Measurements from ENCODE around the gene PLEKHJ1. TPM values are rescaled to one million over a fixed set of nuclear protein-coding genes. Genes with fewer than 3 reads are reported as not detected.
A peak's percentile ranks its signal among the peaks of the same experiment; 100 is the strongest.

The PLEKHJ1 gene
- total and polyA plus RNA-seq, 2 of the 13 experiments (the other 11 are each of a cell fraction or from before 2014, with no cell fraction given): 70.5 to 130 TPM

DNA sequence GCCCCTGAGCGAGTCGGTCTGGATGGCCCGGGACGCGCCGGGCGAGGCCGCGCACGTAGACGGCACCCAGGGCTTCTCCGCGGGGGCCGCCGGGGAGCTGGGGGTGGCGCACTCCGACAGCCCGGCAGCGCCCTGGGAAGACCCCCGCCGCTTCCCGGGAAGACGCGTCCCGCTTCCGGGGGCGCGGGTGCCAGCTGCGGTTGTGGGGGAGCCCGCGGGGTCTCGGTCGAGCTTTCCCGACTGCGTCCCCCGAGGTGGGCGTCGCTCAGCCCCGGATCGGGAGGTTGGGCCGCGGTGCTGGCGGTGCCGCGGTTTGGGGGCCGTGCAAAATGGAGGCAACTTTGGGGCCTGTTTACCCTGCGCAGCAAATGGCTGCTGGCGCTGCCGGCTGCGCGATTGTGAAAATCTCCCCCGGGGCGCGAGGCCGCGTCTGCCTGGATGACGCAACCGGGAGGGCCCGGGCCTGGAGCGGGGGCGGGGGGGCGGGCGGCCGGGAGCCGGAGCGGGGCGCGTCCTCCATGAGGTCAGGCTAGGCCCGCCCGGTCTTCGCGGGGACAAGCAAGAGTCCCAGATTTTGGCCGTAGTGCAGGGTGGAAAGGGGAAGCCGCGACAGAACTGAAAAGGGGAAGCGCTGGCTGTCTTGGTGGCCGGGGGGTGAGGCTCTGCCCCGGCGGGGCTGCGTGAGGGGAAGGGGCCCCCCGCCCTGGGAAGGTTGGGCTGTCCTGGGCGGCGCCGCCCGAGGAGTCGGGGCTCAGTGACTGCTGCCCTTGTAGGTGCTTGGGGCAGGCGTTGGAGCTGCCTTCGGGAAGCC lies 34.5 kb upstream of the PLEKHJ1 start (continued):
- TF ChIP-seq ATF7-NPFF (CRISPR knock-in tag; IDR thresholded peaks at IDR 0.05; ENCODE audit: low read depth) (peak; percentile 58; the same call in 1 of the 2 replicates), FOXA1 (IDR thresholded peaks at IDR 0.05) (no peak), FOXA1 (CRISPR knock-in tag; IDR thresholded peaks at IDR 0.05) (peak; percentile 70), ZNF768 (CRISPR knock-in tag; IDR thresholded peaks at IDR 0.05) (0 out of 2 replicates have a peak, but pooled peaks have one; percentile 8), ZNF101 (CRISPR knock-in tag; IDR thresholded peaks at IDR 0.05; ENCODE audit: borderline replicate concordance, low read depth) (no peak), EP300 (IDR thresholded peaks at IDR 0.05; ENCODE audit: low read depth in 2 of 2, low read length in 2 of 2) (peak in 1 of 2 experiments; percentile 7; a peak in 1 of 4 replicates), EP300 (CRISPR knock-in tag; IDR thresholded peaks at IDR 0.05; ENCODE audit: borderline replicate concordance) (no peak), NFRKB (IDR thresholded peaks at IDR 0.05) (no peak), KDM5B (CRISPR knock-in tag; IDR thresholded peaks at IDR 0.05; ENCODE audit: borderline replicate concordance) (0 out of 2 replicates have a peak, but pooled peaks have one; percentile 10), HNF4A (CRISPR knock-in tag; IDR thresholded peaks at IDR 0.05) (no peak), MED13 (CRISPR knock-in tag; IDR thresholded peaks at IDR 0.05) (0 out of 2 replicates have a peak, but pooled peaks have one; percentile 27), GTF2F1 (IDR thresholded peaks at IDR 0.05; ENCODE audit: low read length) (no peak)
- TF ChIP-seq, protein P1, sequence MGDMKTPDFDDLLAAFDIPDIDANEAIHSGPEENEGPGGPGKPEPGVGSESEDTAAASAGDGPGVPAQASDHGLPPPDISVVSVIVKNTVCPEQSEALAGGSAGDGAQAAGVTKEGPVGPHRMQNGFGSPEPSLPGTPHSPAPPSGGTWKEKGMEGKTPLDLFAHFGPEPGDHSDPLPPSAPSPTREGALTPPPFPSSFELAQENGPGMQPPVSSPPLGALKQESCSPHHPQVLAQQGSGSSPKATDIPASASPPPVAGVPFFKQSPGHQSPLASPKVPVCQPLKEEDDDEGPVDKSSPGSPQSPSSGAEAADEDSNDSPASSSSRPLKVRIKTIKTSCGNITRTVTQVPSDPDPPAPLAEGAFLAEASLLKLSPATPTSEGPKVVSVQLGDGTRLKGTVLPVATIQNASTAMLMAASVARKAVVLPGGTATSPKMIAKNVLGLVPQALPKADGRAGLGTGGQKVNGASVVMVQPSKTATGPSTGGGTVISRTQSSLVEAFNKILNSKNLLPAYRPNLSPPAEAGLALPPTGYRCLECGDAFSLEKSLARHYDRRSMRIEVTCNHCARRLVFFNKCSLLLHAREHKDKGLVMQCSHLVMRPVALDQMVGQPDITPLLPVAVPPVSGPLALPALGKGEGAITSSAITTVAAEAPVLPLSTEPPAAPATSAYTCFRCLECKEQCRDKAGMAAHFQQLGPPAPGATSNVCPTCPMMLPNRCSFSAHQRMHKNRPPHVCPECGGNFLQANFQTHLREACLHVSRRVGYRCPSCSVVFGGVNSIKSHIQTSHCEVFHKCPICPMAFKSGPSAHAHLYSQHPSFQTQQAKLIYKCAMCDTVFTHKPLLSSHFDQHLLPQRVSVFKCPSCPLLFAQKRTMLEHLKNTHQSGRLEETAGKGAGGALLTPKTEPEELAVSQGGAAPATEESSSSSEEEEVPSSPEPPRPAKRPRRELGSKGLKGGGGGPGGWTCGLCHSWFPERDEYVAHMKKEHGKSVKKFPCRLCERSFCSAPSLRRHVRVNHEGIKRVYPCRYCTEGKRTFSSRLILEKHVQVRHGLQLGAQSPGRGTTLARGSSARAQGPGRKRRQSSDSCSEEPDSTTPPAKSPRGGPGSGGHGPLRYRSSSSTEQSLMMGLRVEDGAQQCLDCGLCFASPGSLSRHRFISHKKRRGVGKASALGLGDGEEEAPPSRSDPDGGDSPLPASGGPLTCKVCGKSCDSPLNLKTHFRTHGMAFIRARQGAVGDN (CRISPR knock-in tag; IDR thresholded peaks at IDR 0.05): peak; percentile 64; the same call in 1 of the 2 replicates
- TF ChIP-seq, protein P2, sequence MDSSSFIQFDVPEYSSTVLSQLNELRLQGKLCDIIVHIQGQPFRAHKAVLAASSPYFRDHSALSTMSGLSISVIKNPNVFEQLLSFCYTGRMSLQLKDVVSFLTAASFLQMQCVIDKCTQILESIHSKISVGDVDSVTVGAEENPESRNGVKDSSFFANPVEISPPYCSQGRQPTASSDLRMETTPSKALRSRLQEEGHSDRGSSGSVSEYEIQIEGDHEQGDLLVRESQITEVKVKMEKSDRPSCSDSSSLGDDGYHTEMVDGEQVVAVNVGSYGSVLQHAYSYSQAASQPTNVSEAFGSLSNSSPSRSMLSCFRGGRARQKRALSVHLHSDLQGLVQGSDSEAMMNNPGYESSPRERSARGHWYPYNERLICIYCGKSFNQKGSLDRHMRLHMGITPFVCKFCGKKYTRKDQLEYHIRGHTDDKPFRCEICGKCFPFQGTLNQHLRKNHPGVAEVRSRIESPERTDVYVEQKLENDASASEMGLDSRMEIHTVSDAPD (CRISPR knock-in tag; IDR thresholded peaks at IDR 0.05): no peak
- TF ChIP-seq, protein P3, sequence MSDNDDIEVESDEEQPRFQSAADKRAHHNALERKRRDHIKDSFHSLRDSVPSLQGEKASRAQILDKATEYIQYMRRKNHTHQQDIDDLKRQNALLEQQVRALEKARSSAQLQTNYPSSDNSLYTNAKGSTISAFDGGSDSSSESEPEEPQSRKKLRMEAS (IDR thresholded peaks at IDR 0.05): peak; percentile 45; the same call in 1 of the 2 replicates
- TF ChIP-seq, protein P4, sequence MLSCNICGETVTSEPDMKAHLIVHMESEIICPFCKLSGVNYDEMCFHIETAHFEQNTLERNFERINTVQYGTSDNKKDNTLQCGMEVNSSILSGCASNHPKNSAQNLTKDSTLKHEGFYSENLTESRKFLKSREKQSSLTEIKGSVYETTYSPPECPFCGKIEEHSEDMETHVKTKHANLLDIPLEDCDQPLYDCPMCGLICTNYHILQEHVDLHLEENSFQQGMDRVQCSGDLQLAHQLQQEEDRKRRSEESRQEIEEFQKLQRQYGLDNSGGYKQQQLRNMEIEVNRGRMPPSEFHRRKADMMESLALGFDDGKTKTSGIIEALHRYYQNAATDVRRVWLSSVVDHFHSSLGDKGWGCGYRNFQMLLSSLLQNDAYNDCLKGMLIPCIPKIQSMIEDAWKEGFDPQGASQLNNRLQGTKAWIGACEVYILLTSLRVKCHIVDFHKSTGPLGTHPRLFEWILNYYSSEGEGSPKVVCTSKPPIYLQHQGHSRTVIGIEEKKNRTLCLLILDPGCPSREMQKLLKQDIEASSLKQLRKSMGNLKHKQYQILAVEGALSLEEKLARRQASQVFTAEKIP (CRISPR knock-in tag; IDR thresholded peaks at IDR 0.05; ENCODE audit: borderline replicate concordance): 0 out of 2 replicates have a peak, but pooled peaks have one; percentile 57
- TF ChIP-seq, protein P5, sequence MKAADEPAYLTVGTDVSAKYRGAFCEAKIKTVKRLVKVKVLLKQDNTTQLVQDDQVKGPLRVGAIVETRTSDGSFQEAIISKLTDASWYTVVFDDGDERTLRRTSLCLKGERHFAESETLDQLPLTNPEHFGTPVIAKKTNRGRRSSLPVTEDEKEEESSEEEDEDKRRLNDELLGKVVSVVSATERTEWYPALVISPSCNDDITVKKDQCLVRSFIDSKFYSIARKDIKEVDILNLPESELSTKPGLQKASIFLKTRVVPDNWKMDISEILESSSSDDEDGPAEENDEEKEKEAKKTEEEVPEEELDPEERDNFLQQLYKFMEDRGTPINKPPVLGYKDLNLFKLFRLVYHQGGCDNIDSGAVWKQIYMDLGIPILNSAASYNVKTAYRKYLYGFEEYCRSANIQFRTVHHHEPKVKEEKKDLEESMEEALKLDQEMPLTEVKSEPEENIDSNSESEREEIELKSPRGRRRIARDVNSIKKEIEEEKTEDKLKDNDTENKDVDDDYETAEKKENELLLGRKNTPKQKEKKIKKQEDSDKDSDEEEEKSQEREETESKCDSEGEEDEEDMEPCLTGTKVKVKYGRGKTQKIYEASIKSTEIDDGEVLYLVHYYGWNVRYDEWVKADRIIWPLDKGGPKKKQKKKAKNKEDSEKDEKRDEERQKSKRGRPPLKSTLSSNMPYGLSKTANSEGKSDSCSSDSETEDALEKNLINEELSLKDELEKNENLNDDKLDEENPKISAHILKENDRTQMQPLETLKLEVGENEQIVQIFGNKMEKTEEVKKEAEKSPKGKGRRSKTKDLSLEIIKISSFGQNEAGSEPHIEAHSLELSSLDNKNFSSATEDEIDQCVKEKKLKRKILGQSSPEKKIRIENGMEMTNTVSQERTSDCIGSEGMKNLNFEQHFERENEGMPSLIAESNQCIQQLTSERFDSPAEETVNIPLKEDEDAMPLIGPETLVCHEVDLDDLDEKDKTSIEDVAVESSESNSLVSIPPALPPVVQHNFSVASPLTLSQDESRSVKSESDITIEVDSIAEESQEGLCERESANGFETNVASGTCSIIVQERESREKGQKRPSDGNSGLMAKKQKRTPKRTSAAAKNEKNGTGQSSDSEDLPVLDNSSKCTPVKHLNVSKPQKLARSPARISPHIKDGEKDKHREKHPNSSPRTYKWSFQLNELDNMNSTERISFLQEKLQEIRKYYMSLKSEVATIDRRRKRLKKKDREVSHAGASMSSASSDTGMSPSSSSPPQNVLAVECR (CRISPR knock-in tag; IDR thresholded peaks at IDR 0.05; ENCODE audit: borderline replicate concordance): peak; percentile 59; the same call in 1 of the 2 replicates
